ENCODE data around the gene EDIL3. TPM values are rescaled to one million over a fixed set of nuclear protein-coding genes. Genes with fewer than 3 reads are reported as not detected.

The EDIL3 gene
- total and polyA plus RNA-seq, 9 of the 15 experiments (the other 6 are each of a cell fraction or from before 2014, with no cell fraction given), result 0.09 TPM; not detected in 8

- no peak for TF ChIP-seq ARID4B (CRISPR knock-in tag; IDR thresholded peaks at IDR 0.05)
Observed at GRCh38 chr5:84057211-84057610, 327.5 kb downstream of the EDIL3 start (continued).

- no peaks in the 10 kb centered on the region for H3K79me2 ChIP-seq (ENCODE audit: control insufficient read depth, insufficient read depth, low read length)
- H3K27ac ChIP-seq (ENCODE audit: extremely low read depth, low read depth, low read length), result no peak overlapping the region
- H3K27me3 ChIP-seq (ENCODE audit: control insufficient read depth in 2 of 2, insufficient read depth in 2 of 2, low read length in 2 of 2), result no peaks in the 10 kb centered on the region
- H3K4me1 ChIP-seq (replicated peaks in 1 of 2; ENCODE audit: control insufficient read depth in 2 of 2, insufficient read depth in 2 of 2, low read length in 2 of 2), result no peaks in the 10 kb centered on the region
- no peak overlapping the region for H3K4me2 ChIP-seq (ENCODE audit: insufficient read depth, low read length)
- no peak overlapping the region for H2AFZ ChIP-seq (ENCODE audit: low read depth, low read length)
- no peaks in the 10 kb centered on the region for H3K9me1 ChIP-seq (ENCODE audit: control insufficient read depth, insufficient read depth, low read length)
- DNase-seq (ENCODE audit: extremely low read depth in 1 of 4, low spot score in 3 of 4) (no peak), FAIRE-seq (no peak), ATAC-seq (no peak)
- POLR2A ChIA-PET, result no interaction called here
- H3K9ac ChIP-seq (ENCODE audit: insufficient read depth in 1 of 2, low read depth in 2 of 2, low read length in 2 of 2), result no peak overlapping the region
- no peak for TF ChIP-seq ZNF354B (CRISPR knock-in tag; IDR thresholded peaks at IDR 0.05)
- no peak for TF ChIP-seq NR2F6 (CRISPR knock-in tag; IDR thresholded peaks at IDR 0.05)
- no peak for TF ChIP-seq E2F3 (CRISPR knock-in tag; IDR thresholded peaks at IDR 0.05)
- TF ChIP-seq, protein P1, sequence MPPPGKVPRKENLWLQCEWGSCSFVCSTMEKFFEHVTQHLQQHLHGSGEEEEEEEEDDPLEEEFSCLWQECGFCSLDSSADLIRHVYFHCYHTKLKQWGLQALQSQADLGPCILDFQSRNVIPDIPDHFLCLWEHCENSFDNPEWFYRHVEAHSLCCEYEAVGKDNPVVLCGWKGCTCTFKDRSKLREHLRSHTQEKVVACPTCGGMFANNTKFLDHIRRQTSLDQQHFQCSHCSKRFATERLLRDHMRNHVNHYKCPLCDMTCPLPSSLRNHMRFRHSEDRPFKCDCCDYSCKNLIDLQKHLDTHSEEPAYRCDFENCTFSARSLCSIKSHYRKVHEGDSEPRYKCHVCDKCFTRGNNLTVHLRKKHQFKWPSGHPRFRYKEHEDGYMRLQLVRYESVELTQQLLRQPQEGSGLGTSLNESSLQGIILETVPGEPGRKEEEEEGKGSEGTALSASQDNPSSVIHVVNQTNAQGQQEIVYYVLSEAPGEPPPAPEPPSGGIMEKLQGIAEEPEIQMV (tag; conservative IDR thresholded peaks at IDR 0.05; ENCODE audit: low read depth), result no peak
- no peak for TF ChIP-seq HEY1 (CRISPR knock-in tag; IDR thresholded peaks at IDR 0.05; ENCODE audit: borderline replicate concordance)
- BruUV-seq (replicated peaks), result no TSS peak
- H3K4me3 ChIP-seq, result no peak overlapping the region
- no peaks in the 10 kb centered on the region for H3K9me3 ChIP-seq (replicated peaks; ENCODE audit: control insufficient read depth, insufficient read depth, low read depth, low read length)
- WGBS (ENCODE audit: insufficient coverage, low coverage, missing lambda C conversion rate), result 2% methylated on average over 3 of the region's 3 CpGs
- in situ Hi-C loops (cut with MboI) (no loop called here), intact Hi-C loops (cut with micrococcal nuclease) (no loop called here)
- CTCF ChIA-PET (ENCODE audit: low intra/inter-chr PET ratio), result no interaction called here
- H4K20me1 ChIP-seq (replicated peaks; ENCODE audit: control insufficient read depth, insufficient read depth, low read length), result no peaks in the 10 kb centered on the region
- no peaks in the 10 kb centered on the region for H3K36me3 ChIP-seq (ENCODE audit: control insufficient read depth, insufficient read depth, low read length)
Observed at GRCh38 chr5:84045964-84046363, 338.7 kb downstream of the EDIL3 start.

Data from K562 (cell line).